Head of caudate nucleus (tissue), 42 donors: ENCODE measurements around the gene MAGEA8.
"Not testable (repeated sequence)": the region's sequence is repeated elsewhere in the genome, so short reads cannot be mapped to it uniquely, and the experiment has no call there.

Source experiments
- DNase-seq, 42 donors: peaks; one replicate each; pipeline versions ENCODE4 v3.0.0 to v3.0.0-alpha.2; 2020 to 2021; ENCODE audit warnings: mixed read lengths in 7 of 42
- intact Hi-C: fragments of 100-400 bp; cut with DNase I; formaldehyde crosslinking; loops from one replicate; pipeline ENCODE4 v1.15.0; 2022

Gene MAGEA8

GRCh38 chrX:149890828-149891227 is 9.8 kb downstream of the MAGEA8 start:
- intact Hi-C loops, DNase-seq: not testable (repeated sequence)

- intact Hi-C loops = no loop called here
- DNase-seq = no peak
Observed at GRCh38 chrX:149898554-149898953, 17.6 kb downstream of the MAGEA8 start.

- intact Hi-C loops = no loop called here
- no peak for DNase-seq
Observed at GRCh38 chrX:149903889-149904748, 23.1 kb downstream of the MAGEA8 start.

GRCh38 chrX:149908308-149908707 is 27.3 kb downstream of the MAGEA8 start:
- no peak for DNase-seq
- intact Hi-C loops = no loop called here

GRCh38 chrX:149908727-149909126 is 27.7 kb downstream of the MAGEA8 start:
- intact Hi-C loops = no loop called here
- no peak for DNase-seq

GRCh38 chrX:149909324-149910177 is 28.6 kb downstream of the MAGEA8 start:
- intact Hi-C loops = no loop called here
- no peak for DNase-seq

- no peak for DNase-seq
- intact Hi-C loops = no loop called here
Observed at GRCh38 chrX:149910178-149910695, 29.3 kb downstream of the MAGEA8 start.

GRCh38 chrX:149916745-149917392 is 35.9 kb downstream of the MAGEA8 start:
- DNase-seq = no peak
- intact Hi-C loops = no loop called here

GRCh38 chrX:149923836-149924235 is 42.9 kb downstream of the MAGEA8 start:
- intact Hi-C loops, DNase-seq: not testable (repeated sequence)

GRCh38 chrX:149924434-149924833 is 43.5 kb downstream of the MAGEA8 start:
- DNase-seq, intact Hi-C loops: not testable (repeated sequence)

- DNase-seq, intact Hi-C loops: not testable (repeated sequence)
Observed at GRCh38 chrX:149927245-149927963, 46.4 kb downstream of the MAGEA8 start.

- DNase-seq, intact Hi-C loops: not testable (repeated sequence)
Observed at GRCh38 chrX:149927964-149928258, 46.9 kb downstream of the MAGEA8 start.

GRCh38 chrX:149928635-149929034 is 47.7 kb downstream of the MAGEA8 start:
- DNase-seq, intact Hi-C loops: not testable (repeated sequence)

- DNase-seq, intact Hi-C loops: not testable (repeated sequence)
Observed at GRCh38 chrX:149929400-149929799, 48.4 kb downstream of the MAGEA8 start, which contains the start of gene HSFX4. Gene HSFX4, plus strand, starts transcription at chrX:149929573. Its CDS starts 72 bp downstream, at chrX:149929645.

GRCh38 chrX:149931355-149931754 is 50.4 kb downstream of the MAGEA8 start:
- DNase-seq, intact Hi-C loops: not testable (repeated sequence)

GRCh38 chrX:149932150-149932549 is 51.2 kb downstream of the MAGEA8 start:
- DNase-seq, intact Hi-C loops: not testable (repeated sequence)

GRCh38 chrX:149932970-149933369 is 52.0 kb downstream of the MAGEA8 start:
- intact Hi-C loops, DNase-seq: not testable (repeated sequence)

- intact Hi-C loops, DNase-seq: not testable (repeated sequence)
Observed at GRCh38 chrX:149933547-149933946, 52.6 kb downstream of the MAGEA8 start.
